Gastrocnemius medialis (tissue), 4 donors: ENCODE measurements around the gene KLHL13. TPM values are rescaled to one million over a fixed set of nuclear protein-coding genes. Genes with fewer than 3 reads are reported as not detected.
"Not testable (repeated sequence)": the region's sequence is repeated elsewhere in the genome, so short reads cannot be mapped to it uniquely, and the experiment has no call there.

Source experiments
- ATAC-seq, 2 donors: fragments of 150-250 bp; one replicate each; pipeline ENCODE4 v1.9.1; 2016
- DNase-seq, 2 donors: peaks; one replicate each; pipeline ENCODE4 v3.0.0-alpha.2; 2019
- H3K27ac ChIP-seq, 4 donors: fragments of 200-600 bp; sonication (generic); 1 replicate in 1 of 4; 2 replicates in 3 of 4; pipeline ENCODE4 v1.5.1; 2016 to 2018; ENCODE audit warnings: mild to moderate bottlenecking in 2 of 4, moderate library complexity in 1 of 4
- H3K27me3 ChIP-seq, 3 donors: fragments of 200-600 bp; sonication (generic) in 2 of 3; 1 replicate in 1 of 3; 2 replicates in 2 of 3; pipeline versions ENCODE4 v1.5.1 to v1.6.0; 2016 to 2019; ENCODE audit warnings: mild to moderate bottlenecking in 1 of 3, moderate library complexity in 1 of 3
- H3K36me3 ChIP-seq, 2 donors: fragments of 200-600 bp; sonication (generic) in 1 of 2; one replicate each; pipeline ENCODE4 v1.5.1; 2017 to 2018
- H3K4me1 ChIP-seq, 2 donors: fragments of 200-600 bp; sonication (generic) in 1 of 2; one replicate each; pipeline ENCODE4 v1.5.1; 2016 to 2017; ENCODE audit warnings: mild to moderate bottlenecking in 2 of 2
- H3K4me3 ChIP-seq, 4 donors: fragments of 200-600 bp; sonication (generic) in 3 of 4; 1 replicate in 1 of 4; 2 replicates in 3 of 4; pipeline ENCODE4 v1.5.1; 2016 to 2019; ENCODE audit warnings: mild to moderate bottlenecking in 2 of 4
- H3K9me3 ChIP-seq, 3 donors: fragments of 200-600 bp; sonication (generic) in 2 of 3; 1 replicate in 1 of 3; 2 replicates in 2 of 3; pipeline ENCODE4 v1.5.1; 2016 to 2019
- POLR2A ChIP-seq, 2 donors: fragments of 450-650 bp; IDR thresholded peaks; one replicate each; pipeline ENCODE4 v1.6.1; 2017; ENCODE audit warnings: antibody characterized with exemption in 2 of 2, mild to moderate bottlenecking in 2 of 2, moderate library complexity in 2 of 2
- in situ Hi-C, 4 donors: fragments of 200-750 bp; cut with MboI; loops; one replicate each; pipeline versions ENCODE4 v1.15.0 to v1.8.0; 2017; ENCODE audit warnings: low sequenced_read_pairs in 4 of 4
- intact Hi-C: fragments of 100-400 bp; cut with DNase I; formaldehyde crosslinking; loops from one replicate; pipeline ENCODE4 v1.15.1; 2023; ENCODE audit warnings: low total_unique reads
- total RNA-seq, 4 donors: library from RNA; depleted of rRNA; stranded (reverse); fragments of >200 nt; gene quantifications; one replicate each; pipeline versions ENCODE4 v1.1.0 to v1.2.3, GENCODE V29; 2016
- TF ChIP-seq, protein P1 (sequence below), 5 experiments: fragments of 450-650 bp in 3 of 5; fragments of 200-600 bp in 2 of 5; sonication (generic) in 2 of 5; IDR thresholded peaks in 4 of 5; conservative IDR thresholded peaks in 1 of 5; 1 replicate in 4 of 5; 2 replicates in 1 of 5; pipeline ENCODE4 v1.5.1; 2016 to 2019; ENCODE audit warnings: antibody characterized with exemption in 5 of 5, mild to moderate bottlenecking in 3 of 5, moderate library complexity in 3 of 5

KLHL13 gene
- total RNA-seq, 4 donors from 2014 or later: 0.87 to 3.4 (median 1.0) TPM

DNA sequence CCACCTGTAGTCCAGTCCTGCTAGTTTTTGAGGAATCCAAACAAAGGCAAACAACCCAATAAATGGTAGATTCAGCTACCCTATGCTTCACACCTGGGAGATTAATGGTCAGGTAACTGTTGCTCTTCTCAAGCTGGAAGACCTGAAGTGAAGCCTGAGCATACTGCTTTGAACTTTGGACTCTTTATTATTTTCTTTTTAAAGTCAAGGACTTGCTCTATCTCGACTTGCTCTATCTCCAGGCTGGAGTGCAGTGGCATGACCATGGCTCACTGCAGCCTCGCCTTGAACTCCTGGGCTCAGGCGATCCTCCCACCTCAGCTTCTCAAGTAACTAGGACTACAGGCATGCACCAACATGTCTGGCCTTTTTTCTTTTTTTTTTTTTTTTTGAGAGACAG is 14.7 kb upstream of the KLHL13 start:
- Histone ChIP-seq H3K36me3 (no peaks in the 10 kb centered on the region), H3K4me1 (no peaks in the 10 kb centered on the region), H3K27ac (no peak overlapping the region), H3K9me3 (no peaks in the 10 kb centered on the region), H3K27me3 (no peaks in the 10 kb centered on the region), H3K4me3 (no peak overlapping the region)
- TF ChIP-seq, protein P1, sequence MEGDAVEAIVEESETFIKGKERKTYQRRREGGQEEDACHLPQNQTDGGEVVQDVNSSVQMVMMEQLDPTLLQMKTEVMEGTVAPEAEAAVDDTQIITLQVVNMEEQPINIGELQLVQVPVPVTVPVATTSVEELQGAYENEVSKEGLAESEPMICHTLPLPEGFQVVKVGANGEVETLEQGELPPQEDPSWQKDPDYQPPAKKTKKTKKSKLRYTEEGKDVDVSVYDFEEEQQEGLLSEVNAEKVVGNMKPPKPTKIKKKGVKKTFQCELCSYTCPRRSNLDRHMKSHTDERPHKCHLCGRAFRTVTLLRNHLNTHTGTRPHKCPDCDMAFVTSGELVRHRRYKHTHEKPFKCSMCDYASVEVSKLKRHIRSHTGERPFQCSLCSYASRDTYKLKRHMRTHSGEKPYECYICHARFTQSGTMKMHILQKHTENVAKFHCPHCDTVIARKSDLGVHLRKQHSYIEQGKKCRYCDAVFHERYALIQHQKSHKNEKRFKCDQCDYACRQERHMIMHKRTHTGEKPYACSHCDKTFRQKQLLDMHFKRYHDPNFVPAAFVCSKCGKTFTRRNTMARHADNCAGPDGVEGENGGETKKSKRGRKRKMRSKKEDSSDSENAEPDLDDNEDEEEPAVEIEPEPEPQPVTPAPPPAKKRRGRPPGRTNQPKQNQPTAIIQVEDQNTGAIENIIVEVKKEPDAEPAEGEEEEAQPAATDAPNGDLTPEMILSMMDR (IDR thresholded peaks at IDR 0.05 in 4 of 5, conservative IDR thresholded peaks at IDR 0.05 in 1 of 5): no peak
- no peak for TF ChIP-seq POLR2A (IDR thresholded peaks at IDR 0.05)
- in situ Hi-C loops (no loop called here), intact Hi-C loops (no loop called here)
- DNase-seq (no peak), ATAC-seq (no peak)

DNA sequence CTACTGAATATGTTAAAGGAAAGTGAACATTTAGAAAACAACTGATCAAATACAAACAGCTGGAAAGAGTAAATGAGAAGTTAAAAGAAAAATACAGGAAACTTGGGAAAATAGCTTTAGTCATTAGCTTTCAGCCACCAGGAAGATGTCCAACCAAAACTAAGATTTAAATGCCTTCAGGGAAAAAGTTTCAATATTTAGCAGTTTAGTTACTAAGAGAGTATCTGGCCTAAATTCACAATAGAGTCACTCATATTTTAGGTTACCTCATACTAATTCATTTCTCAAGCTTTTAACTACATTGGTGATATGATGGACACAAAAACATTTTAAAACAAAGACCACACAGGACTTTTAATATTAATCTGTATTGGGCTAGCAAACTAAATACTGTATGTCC is 13.1 kb upstream of the KLHL13 start:
- intact Hi-C loops (no loop called here), in situ Hi-C loops (no loop called here)
- no peaks in the 10 kb centered on the region for H3K27me3 ChIP-seq
- H3K4me1 ChIP-seq: no peaks in the 10 kb centered on the region
- H3K4me3 ChIP-seq: no peak overlapping the region
- ATAC-seq (no peak), DNase-seq (no peak)
- H3K36me3 ChIP-seq: no peaks in the 10 kb centered on the region
- no peak overlapping the region for H3K27ac ChIP-seq
- no peak for TF ChIP-seq POLR2A (IDR thresholded peaks at IDR 0.05)
- TF ChIP-seq, protein P1 (IDR thresholded peaks at IDR 0.05 in 4 of 5, conservative IDR thresholded peaks at IDR 0.05 in 1 of 5): no peak
- no peaks in the 10 kb centered on the region for H3K9me3 ChIP-seq

DNA sequence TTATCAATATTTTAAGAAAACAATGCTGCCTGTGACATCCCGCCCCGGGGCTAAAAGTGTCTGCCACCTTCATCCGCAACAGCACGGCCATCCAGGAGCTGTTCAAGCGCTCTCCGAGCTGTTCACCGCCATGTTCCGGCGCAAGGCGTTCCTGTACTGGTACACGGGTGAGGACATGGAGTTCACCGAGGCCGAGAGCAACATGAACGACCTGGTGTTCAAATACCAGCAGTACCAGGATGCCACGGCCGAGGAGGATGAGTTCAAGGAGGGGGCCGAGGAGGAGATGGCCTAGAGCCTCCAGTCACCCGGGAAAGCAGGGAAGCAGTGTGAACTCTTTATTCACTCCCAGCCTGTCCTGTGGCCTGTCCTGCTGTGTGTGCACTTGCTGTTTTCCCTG is 12.1 kb upstream of the KLHL13 start:
- no peak overlapping the region for H3K27ac ChIP-seq
- no peaks in the 10 kb centered on the region for H3K27me3 ChIP-seq
- no peak overlapping the region for H3K4me3 ChIP-seq
- DNase-seq: no peak
- no peaks in the 10 kb centered on the region for H3K9me3 ChIP-seq
- intact Hi-C loops: no loop called here
- H3K4me1 ChIP-seq: no peaks in the 10 kb centered on the region
- no peaks in the 10 kb centered on the region for H3K36me3 ChIP-seq
- no peak for ATAC-seq
- in situ Hi-C loops: no loop called here
- TF ChIP-seq POLR2A (IDR thresholded peaks at IDR 0.05): no peak
- TF ChIP-seq, protein P1 (IDR thresholded peaks at IDR 0.05 in 4 of 5, conservative IDR thresholded peaks at IDR 0.05 in 1 of 5): no peak

DNA sequence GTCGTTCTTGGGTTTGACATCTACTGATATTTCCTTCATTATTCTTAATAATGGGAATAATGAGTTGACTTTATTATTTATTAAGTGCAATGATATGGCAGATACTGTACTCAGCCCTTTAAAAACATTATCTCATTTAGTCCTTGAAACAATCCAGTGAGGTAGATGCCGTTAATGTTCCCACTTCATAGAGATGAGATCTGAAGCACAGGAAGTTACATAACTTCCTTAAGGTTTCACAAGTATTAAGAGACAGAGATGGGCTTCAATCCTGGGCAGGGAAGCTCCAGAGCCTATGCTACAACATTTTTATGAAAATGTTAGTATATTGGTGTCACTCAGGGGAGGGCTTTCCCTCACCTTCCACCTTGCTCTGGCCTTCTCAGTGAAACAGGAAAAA is 9.7 kb upstream of the KLHL13 start:
- ATAC-seq: no peak
- TF ChIP-seq POLR2A (IDR thresholded peaks at IDR 0.05): no peak
- TF ChIP-seq, protein P1 (IDR thresholded peaks at IDR 0.05 in 4 of 5, conservative IDR thresholded peaks at IDR 0.05 in 1 of 5): no peak
- no peak overlapping the region for H3K4me3 ChIP-seq

DNA sequence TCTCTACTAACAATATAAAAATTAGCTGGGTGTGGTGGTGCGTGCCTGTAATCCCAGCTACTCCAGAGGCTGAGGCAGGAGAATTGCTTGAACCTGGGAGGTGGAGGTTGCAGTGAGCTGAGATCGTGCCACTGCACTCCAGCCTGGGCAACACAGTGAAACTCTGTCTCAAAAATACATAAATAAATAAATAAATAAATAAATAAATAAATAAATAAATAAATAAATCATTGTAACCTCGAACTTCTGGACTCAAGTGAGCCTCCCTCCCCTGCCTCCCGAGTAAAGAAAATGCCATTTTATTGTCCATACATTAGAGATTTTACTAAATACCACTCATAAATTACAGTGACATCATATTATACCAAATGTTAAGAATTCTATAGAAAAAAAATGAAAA is 7.6 kb upstream of the KLHL13 start:
- H3K4me3 ChIP-seq, intact Hi-C loops, H3K4me1 ChIP-seq, H3K27me3 ChIP-seq, H3K27ac ChIP-seq, ATAC-seq, DNase-seq, in situ Hi-C loops, H3K36me3 ChIP-seq, H3K9me3 ChIP-seq: not testable (repeated sequence)

More for the DNA sequence above, 9.7 kb upstream of the KLHL13 start:
- Histone ChIP-seq H3K36me3 (no peaks in the 10 kb centered on the region), H3K9me3 (no peaks in the 10 kb centered on the region), H3K4me1 (no peaks in the 10 kb centered on the region), H3K27ac (no peak overlapping the region), H3K27me3 (no peaks in the 10 kb centered on the region)
- no peak for DNase-seq
- in situ Hi-C loops (no loop called here), intact Hi-C loops (no loop called here)
